ENCODE data around the gene MPP1. TPM values are rescaled to one million over a fixed set of nuclear protein-coding genes. Genes with fewer than 3 reads are reported as not detected.

Gene MPP1
- total and polyA plus RNA-seq, 2 of the 8 experiments (the other 6 are each of a cell fraction or from before 2014, with no cell fraction given) = 7.6 to 13.4 TPM

DNA sequence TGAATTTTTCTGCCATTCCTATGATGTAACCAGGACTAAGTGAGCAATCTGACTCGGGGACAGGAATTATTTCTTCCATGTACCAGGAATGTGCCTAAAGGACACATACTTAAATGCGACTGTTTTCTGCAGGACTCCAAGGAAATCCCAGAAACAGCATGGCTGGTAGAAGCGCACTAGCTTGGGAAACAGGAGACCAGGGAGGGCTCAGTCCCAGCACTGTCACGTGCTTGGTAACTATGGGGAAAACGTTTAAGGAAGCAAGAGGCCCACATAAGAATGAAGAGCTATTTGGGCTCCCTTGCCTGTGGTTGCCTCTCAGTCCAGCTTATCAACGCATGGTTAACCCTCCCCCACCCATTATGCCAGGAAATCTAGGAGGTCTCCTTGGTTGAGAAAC is 19.6 kb downstream of the MPP1 start:
- Histone ChIP-seq H3K27me3 (replicated peaks in 1 of 4; ENCODE audit: control insufficient read depth in 3 of 4, extremely low read depth in 1 of 4, insufficient read depth in 3 of 4, low read length in 3 of 4) (no peaks in the 10 kb centered on the region), H3K9ac (replicated peaks in 1 of 4; ENCODE audit: extremely low read depth in 1 of 4, low read depth in 3 of 4, low read length in 3 of 4) (no peak overlapping the region), H4K5ac (ENCODE audit: insufficient read length, low read depth, low read length) (no peak overlapping the region), H3K79me1 (ENCODE audit: low read depth, low read length) (no peaks in the 10 kb centered on the region), H3K4me2 (ENCODE audit: insufficient read depth in 1 of 2, low read depth in 2 of 2, low read length in 2 of 2) (no peak overlapping the region), H4K91ac (replicated peaks; ENCODE audit: insufficient read length, low read length) (no peak overlapping the region), H3K36me3 (ENCODE audit: control insufficient read depth in 2 of 4, insufficient read depth in 4 of 4, low read length in 3 of 4) (no peaks in the 10 kb centered on the region), H2BK12ac (ENCODE audit: low read depth, low read length) (no peak overlapping the region), H2AFZ (ENCODE audit: low read length) (no peak overlapping the region), H3K27ac (ENCODE audit: low read depth, low read length) (no peak overlapping the region), H3K4ac (replicated peaks; ENCODE audit: insufficient read length, low read depth, low read length) (no peak overlapping the region), H3K23me2 (ENCODE audit: low read depth, low read length) (no peaks in the 10 kb centered on the region), H3K4me3 (ENCODE audit: extremely low read depth in 1 of 4, insufficient read depth in 2 of 4, low read depth in 3 of 4, low read length in 4 of 4) (no peak overlapping the region), H4K20me1 (replicated peaks in 1 of 2; ENCODE audit: control insufficient read depth in 1 of 2, insufficient read depth in 2 of 2, low read length in 2 of 2) (no peaks in the 10 kb centered on the region), H2BK20ac (ENCODE audit: low read length) (no peak overlapping the region), H3K14ac (ENCODE audit: insufficient read length) (no peak overlapping the region), H2BK120ac (replicated peaks; ENCODE audit: low read depth, low read length) (no peak overlapping the region), H3K18ac (ENCODE audit: extremely low read depth, low read length) (no peak overlapping the region), H2BK5ac (ENCODE audit: low read depth, low read length) (no peak overlapping the region), H3K9me3 (ENCODE audit: insufficient read depth in 2 of 2, low read depth in 1 of 2, low read length in 1 of 2) (no peaks in the 10 kb centered on the region), H3K23ac (ENCODE audit: insufficient read length) (no peak overlapping the region), H3K79me2 (ENCODE audit: control insufficient read depth in 1 of 2, insufficient read depth in 2 of 2, low read length in 2 of 2) (no peaks in the 10 kb centered on the region), H2BK15ac (ENCODE audit: low read length) (no peak overlapping the region), H3K56ac (replicated peaks; ENCODE audit: insufficient read length, low read depth, low read length) (no peak overlapping the region), H3K4me1 (replicated peaks in 1 of 4; ENCODE audit: control insufficient read depth in 3 of 4, insufficient read depth in 4 of 4, low read length in 3 of 4) (peaks cover 0 to 2% (median 0%) of the 10 kb centered on the region in 4 experiments; a peak in 2 of 7 replicates), H4K8ac (ENCODE audit: extremely low read depth, insufficient read depth, low read length) (no peak overlapping the region), H2AK5ac (ENCODE audit: low read depth, low read length) (no peak overlapping the region)
- CTCF ChIA-PET (ENCODE audit: partially characterized antibody) = interaction anchor here (0.9 kb wide), 1 partner anchor 55 kb away, joined by 3 read pairs; no protein-coding TSS in a partner anchor
- WGBS, 2 experiments (ENCODE audit: extremely low coverage in 1 of 2, insufficient coverage in 1 of 2, insufficient read length in 1 of 2, insufficient replicate concordance in 2 of 2, low coverage in 1 of 2, low lambda C conversion rate in 2 of 2, missing lambda C conversion rate in 1 of 2) = 78% methylated on average over 6 of the region's 6 CpGs; no CpG with 5 or more reads in 1 of the 2 experiments
- POLR2A ChIA-PET (ENCODE audit: partially characterized antibody) = no interaction called here
- TF ChIP-seq MAX (IDR thresholded peaks at IDR 0.05) (no peak), GABPA (IDR thresholded peaks at IDR 0.05; ENCODE audit: borderline replicate concordance, insufficient read depth, low read length) (no peak), NRF1 (IDR thresholded peaks at IDR 0.05; ENCODE audit: low read depth, low read length) (no peak), RBBP5 (IDR thresholded peaks at IDR 0.05; ENCODE audit: borderline replicate concordance, low read depth, low read length) (no peak), MAFK (IDR thresholded peaks at IDR 0.05; ENCODE audit: low read depth, low read length) (no peak), CHD1 (IDR thresholded peaks at IDR 0.05; ENCODE audit: low read depth, low read length) (no peak), GTF2F1 (IDR thresholded peaks at IDR 0.05; ENCODE audit: borderline replicate concordance, low read depth, low read length) (no peak), YY1 (IDR thresholded peaks at IDR 0.05; ENCODE audit: low read depth, low read length) (no peak)
- TF ChIP-seq, protein P1, sequence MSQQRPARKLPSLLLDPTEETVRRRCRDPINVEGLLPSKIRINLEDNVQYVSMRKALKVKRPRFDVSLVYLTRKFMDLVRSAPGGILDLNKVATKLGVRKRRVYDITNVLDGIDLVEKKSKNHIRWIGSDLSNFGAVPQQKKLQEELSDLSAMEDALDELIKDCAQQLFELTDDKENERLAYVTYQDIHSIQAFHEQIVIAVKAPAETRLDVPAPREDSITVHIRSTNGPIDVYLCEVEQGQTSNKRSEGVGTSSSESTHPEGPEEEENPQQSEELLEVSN (IDR thresholded peaks at IDR 0.05) = no peak
- no peak for DNase-seq (ENCODE audit: low read depth in 1 of 2, low spot score in 2 of 2)
- FAIRE-seq = no peak

Measured in H1 (cell line).